GM19324 (cell line): ENCODE measurements around the gene CDC34.

Source experiments
- ATAC-seq: cut with Tn5 transposase; IDR thresholded peaks from one replicate; pipeline ENCODE4 v1.9.1; 2021; ENCODE audit warnings: mild to moderate bottlenecking, moderate library complexity; ENCODE audit not compliant: unreplicated experiment, low FRiP score

Gene CDC34

DNA sequence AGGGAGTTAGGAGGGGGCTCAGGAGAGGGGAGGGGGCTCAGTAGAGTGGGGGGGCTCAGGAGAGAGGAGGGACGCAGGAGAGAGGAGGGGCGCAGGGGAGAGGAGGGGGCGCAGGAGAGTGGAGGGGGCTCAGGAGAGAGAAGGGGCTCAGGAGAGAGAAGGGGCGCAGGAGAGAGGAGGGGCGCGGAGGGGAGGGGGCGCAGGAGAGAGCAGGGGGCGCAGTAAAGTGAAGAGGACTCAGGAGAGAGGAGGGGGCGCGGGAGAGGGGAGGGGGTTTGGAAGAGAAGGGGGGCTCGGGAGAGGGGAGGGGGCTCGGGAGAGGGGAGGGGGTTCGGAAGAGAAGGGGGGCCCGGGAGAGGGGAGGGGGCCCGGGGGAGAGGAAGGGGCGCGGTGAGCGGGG lies 34.6 kb upstream of the CDC34 start:
- no peak for ATAC-seq

DNA sequence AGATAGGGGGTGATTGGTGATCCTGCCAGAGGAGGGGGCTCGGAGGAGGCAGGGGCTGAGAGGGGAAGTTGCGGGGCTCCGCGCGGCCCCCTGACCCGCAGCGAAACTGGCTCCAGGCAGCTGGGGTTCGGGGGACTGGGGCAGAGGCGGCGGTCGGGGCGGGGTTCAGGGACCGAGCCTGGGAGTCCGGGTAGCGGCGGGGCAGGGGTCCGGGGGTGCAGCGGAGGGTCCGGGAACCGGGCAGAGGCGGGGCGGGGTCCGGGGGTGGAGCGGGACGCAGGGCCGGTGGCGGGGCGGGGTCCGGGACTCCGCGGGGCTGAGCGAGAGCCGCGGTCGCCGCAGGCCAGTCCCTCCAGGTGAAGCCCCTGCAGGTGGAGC lies 34.1 kb upstream of the CDC34 start:
- no peak for ATAC-seq

DNA sequence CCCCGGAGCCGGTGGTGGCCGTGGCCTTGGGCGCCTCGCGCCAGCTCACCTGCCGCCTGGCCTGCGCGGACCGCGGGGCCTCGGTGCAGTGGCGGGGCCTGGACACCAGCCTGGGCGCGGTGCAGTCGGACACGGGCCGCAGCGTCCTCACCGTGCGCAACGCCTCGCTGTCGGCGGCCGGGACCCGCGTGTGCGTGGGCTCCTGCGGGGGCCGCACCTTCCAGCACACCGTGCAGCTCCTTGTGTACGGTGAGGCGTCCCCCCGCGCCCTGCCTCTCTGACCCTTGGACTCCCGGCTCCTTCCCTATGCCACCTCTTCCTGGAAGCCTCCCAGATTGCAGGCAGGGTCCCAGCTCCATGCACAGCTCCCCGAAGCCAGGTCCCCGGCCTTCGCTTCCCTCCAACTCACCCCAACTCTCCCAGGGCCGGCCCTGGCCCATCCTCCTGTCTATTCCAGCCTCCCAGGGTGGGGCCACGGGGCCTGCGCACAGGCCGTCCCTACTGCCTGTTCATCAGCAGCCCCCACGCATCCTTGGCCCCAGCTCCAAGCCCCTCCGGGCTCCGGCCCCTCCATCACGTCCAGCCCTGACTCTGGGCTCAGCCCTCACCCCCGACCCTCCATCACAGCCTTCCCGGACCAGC lies 33.6 kb upstream of the CDC34 start:
- no peak for ATAC-seq

DNA sequence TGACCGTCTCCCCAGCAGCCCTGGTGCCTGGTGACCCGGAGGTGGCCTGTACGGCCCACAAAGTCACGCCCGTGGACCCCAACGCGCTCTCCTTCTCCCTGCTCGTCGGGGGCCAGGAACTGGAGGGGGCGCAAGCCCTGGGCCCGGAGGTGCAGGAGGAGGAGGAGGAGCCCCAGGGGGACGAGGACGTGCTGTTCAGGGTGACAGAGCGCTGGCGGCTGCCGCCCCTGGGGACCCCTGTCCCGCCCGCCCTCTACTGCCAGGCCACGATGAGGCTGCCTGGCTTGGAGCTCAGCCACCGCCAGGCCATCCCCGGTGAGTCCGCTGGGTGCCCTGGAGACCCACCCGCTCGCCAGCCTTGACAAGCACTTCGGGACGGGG lies 33.1 kb upstream of the CDC34 start:
- no peak for ATAC-seq

DNA sequence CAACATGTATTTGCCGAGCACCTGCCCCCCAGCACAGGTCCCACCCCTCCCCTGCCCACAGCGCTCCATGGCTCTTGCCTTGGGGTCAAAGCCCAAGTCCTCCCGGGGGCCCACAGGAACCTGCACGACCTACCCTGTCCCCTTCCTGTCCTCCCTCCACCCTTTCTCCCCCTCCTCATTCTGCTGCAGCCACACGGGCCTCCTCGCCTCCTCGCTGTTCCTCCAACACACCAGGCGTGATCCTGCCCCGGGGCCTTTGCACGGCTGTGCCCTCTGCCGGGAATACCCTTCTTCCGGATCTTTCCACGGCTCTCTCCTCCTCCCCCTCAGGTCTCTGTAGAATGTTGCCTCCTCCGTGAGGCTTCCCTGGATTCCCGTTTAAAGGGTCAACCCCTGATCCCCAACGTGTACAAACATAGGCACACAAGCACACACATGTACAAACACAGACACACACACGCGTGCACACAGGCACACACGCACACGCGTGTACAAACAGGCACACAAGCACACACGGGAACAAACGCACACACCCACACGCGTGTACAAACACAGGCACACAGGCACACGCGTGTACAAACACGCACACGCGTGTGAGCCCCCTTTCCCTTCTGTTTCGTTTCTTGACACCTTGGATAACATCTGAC lies 32.5 kb upstream of the CDC34 start:
- ATAC-seq = no peak

DNA sequence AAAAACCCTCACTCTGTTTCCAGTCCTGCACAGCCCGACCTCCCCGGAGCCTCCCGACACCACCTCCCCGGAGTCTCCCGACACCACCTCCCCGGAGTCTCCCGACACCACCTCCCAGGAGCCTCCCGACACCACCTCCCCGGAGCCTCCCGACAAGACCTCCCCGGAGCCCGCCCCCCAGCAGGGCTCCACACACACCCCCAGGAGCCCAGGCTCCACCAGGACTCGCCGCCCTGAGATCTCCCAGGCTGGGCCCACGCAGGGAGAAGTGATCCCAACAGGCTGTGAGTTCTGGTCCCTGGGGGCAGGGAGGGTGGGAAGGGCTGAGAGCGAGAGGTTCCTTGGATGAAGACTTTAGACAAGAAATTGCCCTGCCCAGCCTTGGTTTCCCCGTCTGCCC lies 29.9 kb upstream of the CDC34 start:
- no peak for ATAC-seq

DNA sequence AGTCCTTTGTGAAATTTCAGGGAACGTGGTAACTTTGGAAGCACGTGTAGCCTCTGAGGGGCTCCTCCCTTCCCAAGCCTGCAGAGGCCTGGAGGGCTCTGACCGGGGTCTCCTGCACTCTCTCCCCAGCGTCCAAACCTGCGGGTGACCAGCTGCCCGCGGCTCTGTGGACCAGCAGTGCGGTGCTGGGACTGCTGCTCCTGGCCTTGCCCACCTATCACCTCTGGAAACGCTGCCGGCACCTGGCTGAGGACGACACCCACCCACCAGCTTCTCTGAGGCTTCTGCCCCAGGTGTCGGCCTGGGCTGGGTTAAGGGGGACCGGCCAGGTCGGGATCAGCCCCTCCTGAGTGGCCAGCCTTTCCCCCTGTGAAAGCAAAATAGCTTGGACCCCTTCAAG lies 26.9 kb upstream of the CDC34 start:
- ATAC-seq = no peak

DNA sequence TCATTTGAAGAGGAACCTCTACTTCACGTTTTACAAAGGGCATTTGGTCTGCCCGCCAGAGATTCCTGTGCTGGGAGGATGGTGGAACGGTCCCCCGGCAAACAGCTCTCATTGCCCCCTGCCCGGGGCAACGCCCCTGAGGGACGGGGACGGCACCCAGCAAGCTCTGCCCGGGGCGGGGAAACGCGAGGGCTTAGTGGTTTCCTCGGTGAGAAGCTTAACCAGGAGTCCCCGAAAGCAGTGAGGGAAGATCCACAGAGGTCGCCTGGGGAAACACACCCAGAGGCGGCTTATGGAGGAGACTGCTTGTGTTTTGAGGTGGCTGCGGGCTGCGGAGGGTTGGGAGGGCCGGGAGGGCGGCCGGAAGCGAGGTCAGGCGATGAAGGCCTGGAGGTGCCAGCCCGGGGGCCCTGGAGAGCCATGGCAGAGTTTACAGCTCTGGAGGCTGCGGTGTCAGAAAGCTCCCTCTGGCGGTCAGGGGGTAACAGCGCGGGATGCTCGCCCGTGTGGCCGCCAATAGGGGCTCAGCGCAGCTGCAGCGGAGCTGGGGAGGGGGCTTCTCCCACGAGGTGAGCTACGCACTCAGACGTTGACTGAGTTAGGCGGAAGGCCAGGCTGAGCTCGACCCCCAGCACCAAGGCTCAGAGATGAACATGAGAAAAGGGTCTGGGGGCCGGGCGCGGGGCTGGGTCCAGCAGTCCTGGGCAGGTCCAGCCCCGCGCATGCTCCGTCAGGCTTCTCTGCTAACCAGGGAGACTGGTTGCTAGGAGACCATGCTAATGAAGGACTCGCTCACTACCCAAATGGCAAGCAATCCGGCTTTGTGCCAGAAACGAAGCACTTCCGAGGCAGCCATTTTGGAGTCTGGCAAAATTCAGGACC lies 24.9 kb upstream of the CDC34 start:
- peak; percentile 77 for ATAC-seq

DNA sequence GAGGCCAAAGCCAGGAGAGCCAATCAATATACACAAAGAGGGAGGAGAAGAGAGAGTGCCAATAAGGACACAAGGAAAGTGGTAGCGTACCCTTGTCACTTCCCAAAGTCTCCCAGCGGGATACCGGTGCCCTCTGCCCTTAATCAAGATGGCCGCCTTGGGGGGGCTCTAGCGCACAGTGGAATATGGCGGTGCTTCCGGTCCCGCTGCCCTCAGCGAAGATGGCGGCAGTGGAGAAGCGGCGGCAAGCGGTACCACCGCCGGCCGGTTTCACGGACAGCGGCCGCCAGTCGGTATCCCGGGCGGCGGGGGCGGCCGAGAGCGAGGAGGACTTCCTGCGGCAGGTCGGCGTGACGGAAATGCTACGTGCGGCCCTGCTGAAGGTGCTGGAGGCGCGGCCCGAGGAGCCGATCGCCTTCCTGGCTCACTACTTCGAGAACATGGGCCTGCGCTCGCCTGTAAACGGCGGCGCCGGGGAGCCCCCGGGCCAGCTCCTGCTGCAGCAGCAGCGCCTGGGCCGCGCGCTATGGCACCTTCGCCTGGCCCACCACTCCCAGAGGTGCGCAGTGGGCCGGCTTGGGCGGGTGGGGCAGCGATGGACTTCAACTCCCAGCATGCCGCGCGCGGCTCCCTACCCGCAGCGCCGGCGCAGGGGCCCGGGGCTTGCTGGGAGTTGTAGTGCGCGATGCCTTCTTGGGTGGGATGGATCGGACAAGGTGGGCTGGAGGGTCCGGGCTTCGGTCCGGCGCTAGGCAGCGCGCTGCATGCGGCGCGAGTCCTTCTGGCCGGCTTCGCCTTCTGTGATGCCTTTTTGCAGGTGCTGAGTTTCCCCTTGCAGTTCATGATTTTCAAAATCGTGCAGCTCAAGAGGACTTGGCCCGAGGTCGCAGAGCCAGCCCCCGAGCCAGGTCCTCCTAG lies 24.0 kb upstream of the CDC34 start, which contains the start of gene TPGS1:
Gene TPGS1 (plus strand): TSS at position 212 of the 918 bp plus-strand sequence. CDS start 10 bp downstream, at position 222.
- peak; percentile 60 for ATAC-seq

DNA sequence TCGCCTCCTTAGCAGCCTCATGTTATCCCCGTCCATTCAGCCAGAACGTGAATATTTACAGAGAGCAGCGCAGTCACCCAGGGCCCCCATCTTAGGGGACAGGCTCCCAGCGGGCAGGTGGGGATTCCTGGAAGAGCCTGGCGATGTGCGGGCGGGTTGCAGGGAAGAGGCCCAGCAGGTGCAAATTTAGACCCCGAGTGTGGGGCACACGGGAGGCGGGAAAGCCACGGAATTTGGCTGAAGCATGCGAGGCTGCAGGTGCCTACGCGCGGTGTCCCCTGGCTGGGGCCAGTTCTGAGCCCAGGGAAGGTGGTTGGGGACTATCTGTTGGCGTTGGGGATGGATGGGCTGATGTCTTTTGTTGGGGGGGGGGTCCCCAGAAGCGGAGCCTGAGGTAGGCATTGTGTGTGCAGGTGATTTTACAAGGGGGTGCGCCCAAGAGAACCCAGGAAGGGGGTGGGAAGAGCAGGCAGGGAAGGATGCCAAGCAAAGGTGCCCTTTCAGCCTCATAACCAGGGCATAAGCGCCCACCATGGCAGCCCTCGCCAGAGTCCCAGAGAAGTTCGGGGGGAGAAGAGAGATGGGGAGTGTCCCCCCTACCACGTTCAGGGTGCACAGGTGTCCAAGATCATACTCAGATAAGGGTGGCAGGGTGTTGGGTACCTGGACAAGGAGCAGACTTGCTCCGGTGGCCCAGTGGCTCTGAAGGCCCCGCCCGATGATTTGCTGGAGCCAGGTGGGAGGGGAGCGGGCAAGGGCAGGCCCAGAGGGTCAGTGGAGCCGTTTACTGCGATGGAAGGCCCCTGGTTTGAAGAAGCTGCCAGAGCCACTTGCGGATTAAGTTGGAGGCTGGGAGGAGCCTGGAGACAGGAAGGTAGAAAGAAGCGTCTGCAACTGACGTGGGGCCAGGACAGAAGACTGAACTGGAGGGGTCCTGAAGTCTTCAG lies 23.1 kb upstream of the CDC34 start:
- no peak for ATAC-seq

DNA sequence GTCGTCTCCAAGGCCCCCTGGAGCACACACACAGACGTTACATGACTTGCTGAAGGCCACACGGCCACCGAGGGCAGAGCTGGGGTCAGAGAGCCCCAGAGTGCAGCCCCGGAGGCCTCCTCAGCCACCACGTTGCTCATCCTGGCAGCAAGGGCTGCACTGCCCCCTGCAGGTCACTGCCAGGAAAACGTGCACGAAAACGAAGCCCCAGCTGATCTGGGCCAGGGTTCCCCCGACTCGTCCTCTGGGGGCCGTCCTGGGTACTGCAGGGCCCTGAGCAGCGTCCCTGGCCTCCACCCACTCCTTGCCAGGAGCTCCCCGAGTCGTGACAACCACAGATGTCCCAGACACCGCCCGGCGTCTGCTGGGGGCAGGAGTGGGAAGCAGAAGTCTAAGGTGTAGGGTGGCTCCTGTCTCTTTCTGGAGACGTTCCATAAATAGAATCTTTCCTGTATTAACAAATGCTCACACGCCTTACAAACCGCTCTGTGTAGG lies 20.9 kb upstream of the CDC34 start:
- ATAC-seq = no peak

DNA sequence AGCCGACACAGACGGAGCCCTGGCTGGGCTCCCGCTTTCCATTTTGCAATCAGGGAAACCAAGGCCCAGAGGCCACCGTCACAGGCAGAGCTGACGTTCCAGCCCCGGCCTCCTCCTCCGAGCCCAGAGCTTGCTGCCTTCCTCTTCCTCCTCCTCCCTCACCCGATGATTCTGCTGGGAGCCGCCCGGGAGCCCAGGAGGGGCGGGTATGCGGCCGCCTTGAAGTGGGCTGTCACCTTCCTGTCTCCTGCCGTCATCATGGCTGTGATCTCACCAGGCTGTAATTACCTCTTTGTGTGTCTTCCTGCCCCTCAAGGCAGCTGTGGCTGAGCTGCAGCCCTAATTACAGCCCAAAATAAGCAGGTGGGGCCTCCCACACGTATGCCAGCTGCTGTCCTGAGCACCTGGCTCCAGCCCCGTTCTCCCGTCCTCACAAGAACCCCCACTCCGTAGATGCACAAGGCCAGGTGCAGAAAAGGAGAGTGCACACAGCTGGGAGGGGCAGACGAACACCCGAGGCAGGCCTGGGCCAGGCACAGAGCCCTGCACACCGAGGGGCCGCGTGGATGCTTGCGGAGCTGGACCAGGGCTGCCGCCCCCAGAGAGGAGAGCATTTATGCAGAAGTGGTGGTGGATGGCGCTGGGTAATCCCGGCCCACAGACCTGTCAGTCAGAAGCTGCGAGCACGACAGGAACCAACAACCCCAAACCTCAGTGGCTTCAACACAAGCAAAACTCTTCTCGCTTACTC lies 20.3 kb upstream of the CDC34 start:
- no peak for ATAC-seq

DNA sequence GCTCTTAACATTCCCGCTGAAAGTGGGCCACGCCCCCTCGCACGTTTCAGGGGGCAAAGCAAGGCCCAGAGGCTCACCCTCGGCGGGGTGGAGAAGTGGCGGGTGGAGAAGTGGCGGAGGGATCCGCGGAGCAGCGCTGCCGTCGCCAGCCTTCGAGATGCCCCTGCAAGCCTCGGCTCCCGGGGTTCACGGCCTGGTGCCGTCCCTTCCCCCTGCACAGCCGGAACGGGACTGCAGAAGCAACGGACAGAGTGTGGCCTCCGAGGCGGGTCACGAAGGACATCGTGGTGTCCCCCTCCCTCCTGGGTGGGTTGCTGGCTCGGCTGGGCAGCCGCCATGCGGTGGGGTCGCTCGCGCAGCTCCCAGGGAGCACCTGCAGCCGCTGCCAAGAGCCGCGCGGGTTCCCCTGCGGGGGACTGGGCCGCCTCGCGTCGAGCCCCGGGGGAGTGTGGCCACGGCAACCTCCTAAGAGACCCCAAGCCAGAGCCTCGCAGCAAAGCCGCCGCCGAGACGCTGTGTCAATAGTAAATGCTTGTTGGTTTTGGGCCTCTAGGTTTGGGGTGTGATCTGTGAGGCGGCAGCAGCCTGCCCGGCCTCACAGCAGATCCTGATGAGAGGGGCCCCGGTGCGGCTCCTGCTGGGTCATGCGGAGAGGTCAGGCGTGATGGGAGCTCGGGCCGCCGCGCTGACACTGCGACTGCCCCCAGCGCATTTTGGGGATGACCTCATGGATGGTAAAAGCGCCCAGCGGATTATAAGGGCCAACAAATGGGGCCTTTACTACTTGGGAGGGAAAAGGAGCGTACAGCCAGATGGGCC lies 18.8 kb upstream of the CDC34 start:
- ATAC-seq = no peak

DNA sequence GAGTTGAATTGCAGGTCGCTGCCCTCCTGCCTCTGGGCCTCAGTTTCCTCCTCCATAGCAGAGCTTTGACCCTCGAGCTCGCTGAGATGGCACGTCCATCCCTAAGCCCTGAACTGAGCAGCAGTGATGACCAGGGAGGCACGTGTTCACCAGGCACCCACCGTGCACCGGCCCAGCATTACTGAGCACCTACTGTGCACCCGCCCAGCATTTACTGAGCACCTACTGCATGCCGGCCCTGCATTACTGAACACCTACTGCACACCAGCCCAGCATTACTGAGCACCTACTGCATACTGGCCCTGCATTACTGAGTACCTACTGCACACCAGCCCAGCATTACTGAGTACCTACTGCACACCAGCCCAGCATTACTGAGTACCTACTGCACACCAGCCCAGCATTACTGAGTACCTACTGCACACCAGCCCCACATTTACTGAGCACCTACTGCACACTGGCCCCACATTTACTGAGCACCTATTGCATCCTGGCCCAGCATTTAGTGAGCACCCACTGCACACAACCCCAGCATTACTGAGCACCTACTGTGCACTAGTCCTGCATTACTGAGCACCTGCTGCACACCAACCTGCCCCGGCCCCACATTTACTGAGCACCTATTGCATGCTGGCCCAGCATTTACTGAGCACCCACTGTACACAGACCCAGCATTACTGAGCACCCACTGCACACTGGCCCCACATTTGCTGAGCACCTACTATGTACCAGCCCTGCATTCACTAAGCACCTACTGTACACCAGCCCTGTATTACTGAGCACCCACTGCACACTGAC lies 18.0 kb upstream of the CDC34 start:
- no peak for ATAC-seq

DNA sequence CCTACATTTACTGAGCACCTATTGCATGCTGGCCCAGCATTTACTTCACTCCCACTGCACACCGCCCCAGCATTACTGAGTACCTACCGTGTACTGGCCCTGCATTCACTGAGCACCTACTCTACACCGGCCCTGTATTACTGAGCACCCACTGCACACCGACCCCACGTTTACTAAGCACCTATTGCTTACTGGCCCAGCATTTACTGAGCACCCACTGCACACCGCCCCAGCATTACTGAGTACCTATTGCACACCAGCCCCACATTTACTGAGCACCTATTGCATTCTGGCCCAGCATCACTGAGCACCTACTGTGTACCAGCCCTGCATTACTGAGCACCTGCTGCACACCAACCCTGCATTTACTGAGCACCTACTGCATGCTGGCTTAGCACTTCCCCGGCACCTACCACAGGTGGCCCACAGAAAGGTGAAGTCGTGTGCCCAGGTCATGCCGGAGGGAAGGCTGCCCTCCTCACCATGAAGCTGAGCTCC lies 17.3 kb upstream of the CDC34 start:
- no peak for ATAC-seq

DNA sequence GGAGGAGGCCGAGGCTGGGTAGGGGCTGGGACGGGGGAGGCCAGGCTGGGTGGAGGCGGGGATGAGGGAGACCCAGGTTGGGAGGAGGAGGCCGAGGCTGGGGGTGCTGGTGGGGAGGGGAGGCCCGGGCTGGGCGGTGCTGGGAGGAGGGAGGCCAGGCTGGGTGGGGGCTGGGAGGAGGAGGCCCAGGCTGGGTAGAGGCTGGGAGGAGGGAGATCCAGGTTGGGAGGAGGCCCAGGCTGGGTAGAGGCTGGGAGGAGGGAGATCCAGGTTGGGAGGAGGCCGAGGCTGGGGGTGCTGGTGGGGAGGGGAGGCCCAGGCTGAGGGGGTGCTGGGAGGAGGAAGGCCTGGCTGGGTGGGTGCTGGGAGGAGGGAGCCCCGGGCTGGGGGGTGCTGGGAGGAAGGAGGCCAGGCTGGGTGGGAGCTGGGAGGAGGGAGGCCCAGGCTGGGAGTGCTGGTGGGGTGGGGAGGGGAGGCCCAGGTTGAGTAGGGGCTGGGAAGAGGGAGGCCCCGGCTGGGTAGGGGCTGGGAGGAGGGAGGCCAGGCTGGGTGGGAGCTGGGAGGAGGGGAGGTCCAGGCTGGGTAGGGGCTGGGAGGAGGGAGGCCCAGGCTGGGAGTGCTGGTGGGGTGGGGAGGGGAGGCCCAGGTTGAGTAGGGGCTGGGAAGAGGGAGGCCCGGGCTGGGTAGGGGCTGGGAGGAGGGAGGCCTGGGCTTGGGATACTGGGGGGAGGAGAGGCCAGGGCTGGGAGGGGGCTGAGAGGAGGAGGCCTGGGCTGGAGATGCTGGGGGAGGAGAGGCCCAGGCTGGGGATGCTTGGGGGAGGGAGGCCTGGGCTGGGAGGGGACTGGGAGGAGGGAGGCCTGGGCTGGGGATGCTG lies 13.6 kb upstream of the CDC34 start:
- no peak for ATAC-seq
